ENCODE data around the gene VASH1. TPM values are rescaled to one million over a fixed set of nuclear protein-coding genes. Genes with fewer than 3 reads are reported as not detected.

The VASH1 gene
- total RNA-seq, 1 experiment from 2014 or later, result 4.8 TPM

DNA sequence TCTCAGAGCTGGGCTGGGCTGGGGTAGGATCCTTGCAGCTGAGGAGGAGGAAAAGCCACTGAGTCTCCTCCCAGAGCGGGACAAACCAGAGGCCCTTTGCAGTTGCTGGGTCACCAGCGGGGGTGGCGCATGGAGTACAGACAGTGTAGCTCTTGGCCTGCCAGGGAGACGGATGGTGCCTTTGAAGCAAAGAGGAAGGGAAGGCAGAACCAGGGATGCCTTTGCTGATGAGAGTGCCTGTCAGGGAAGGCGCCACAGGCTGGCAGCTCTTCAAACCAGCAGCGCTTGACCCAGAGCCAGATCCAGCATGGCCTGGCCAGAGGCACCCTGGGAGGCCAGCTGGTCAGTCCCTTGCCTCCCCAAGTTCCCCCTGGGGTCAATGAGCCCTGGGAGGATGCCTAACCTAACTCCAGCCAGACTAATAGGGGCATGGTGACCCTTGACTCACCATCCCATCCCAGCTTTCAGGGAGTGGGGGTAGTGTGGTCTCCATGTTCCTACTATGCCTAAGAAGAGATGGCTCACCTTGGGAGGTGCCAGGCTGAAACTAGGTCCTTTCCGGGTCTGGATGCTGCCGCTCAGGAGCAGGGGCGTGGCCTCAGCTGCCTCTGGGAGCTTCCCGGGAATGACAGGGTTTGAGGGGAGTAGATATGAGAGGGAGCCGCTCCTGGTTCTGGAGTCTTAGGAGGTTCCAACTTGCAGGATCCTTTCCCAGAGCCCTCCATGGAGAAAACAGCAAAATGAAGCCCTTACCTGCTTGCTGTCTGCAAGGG lies 19.8 kb downstream of the VASH1 start:
- peaks cover 13% of the 10 kb centered on the region for H3K36me3 ChIP-seq (replicated peaks; ENCODE audit: control insufficient read depth, insufficient read depth, low read length)
- no peak overlapping the region for H3K4me3 ChIP-seq (ENCODE audit: insufficient read depth, low read depth, low read length)
- DNase-seq, result no peak
- no peaks in the 10 kb centered on the region; the same call in 1 of the 2 replicates for H3K27me3 ChIP-seq (ENCODE audit: control insufficient read depth, insufficient read depth, low read length)

DNA sequence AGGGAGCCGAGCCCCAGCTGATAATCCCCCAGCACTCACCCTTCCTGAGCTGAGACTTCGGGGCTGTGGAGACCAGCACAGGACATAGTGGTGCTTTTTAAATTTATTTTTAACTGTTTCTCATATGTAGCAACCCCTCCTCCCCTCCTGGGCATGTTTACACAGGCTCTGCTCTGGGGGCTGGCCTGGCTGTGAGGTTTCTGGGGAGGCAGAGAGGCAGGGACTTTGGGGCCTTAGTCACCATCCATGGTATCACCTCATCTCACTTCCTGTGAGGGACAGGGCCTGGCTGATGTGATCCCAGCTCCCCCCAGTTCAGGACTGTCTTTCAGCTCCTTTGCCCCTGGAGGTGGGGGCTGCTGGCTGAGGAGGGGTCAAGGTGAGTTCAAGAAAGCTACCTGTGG lies 20.4 kb downstream of the VASH1 start:
- Histone ChIP-seq H3K36me3 (replicated peaks; ENCODE audit: control insufficient read depth, insufficient read depth, low read length) (peaks cover 16% of the 10 kb centered on the region), H3K27me3 (ENCODE audit: control insufficient read depth, insufficient read depth, low read length) (no peaks in the 10 kb centered on the region; the same call in 1 of the 2 replicates), H3K4me3 (ENCODE audit: insufficient read depth, low read depth, low read length) (no peak overlapping the region)
- DNase-seq, result no peak

DNA sequence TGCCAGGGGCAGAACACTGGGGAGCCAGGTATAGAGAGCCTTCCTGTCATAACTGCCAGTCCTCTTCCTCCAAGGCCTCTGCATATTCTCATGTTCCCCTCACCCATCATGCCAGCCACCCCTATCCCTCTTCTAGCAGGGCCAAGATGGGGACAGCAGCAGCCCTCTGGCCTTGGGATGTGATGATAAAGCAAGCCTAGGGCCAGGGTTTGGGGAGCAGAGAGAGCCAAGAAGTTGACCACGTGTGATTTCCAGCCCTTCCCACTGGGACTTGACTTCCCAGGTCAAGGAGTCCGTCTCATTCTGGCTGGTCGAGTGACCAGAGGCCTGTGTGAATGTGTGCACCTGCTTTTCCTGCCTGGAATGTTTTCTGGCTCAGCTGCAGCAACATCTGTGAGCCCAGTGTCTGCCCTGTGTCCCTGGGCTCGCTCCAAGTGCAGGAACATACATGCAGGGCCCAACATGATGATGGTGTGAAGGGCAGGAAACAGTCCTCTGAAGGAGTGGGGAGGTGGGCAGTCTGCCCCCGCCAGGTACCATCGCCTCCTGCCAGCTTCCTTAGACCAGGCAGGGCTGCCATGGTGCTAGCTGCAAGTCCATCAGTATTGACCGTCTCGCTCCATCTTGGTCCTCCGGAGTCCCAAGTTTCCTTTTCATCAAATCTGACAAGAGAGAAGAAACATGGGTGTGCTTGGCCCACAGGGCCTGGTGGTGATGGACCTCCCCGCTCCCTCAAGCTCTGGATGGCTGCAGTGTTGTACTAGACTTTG lies 21.0 kb downstream of the VASH1 start:
- Histone ChIP-seq H3K36me3 (replicated peaks; ENCODE audit: control insufficient read depth, insufficient read depth, low read length) (peaks cover 18% of the 10 kb centered on the region), H3K4me3 (ENCODE audit: insufficient read depth, low read depth, low read length) (no peak overlapping the region), H3K27me3 (ENCODE audit: control insufficient read depth, insufficient read depth, low read length) (no peaks in the 10 kb centered on the region)
- no peak for DNase-seq

DNA sequence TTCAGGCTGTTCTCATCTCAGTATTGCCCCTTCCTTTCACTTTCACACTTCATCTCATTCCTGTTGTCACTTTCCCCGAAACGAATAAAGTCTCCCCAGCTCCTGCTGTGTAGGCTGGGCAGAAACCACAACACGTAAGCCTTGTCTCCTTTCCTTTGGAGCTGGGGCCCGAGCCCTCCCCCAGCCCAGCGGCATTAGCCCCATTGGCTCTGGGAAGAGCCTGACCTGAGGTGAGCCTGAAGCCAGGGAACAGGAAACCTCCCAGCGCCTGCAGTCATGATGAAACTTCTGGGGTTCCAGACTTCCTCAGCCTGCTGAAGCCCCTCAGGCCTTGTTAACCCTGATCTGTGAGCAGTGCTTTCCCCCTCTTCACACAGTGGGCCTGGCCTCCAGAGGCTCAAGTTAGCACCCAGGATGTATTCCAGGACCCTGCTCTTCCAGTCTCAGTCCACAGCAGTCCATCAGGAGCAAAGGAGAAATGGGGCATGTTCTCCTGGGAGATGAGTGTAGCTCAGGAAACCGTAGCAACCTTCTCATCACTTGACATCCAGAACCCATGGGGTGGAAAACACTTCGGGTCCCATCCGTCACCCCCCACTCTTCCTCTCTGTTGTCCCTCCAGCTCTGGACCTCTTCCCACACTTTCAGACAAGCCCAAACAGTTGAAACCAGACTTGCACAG lies 21.8 kb downstream of the VASH1 start:
- peaks cover 21% of the 10 kb centered on the region for H3K36me3 ChIP-seq (replicated peaks; ENCODE audit: control insufficient read depth, insufficient read depth, low read length)
- H3K4me3 ChIP-seq (ENCODE audit: insufficient read depth, low read depth, low read length), result no peak overlapping the region
- H3K27me3 ChIP-seq (ENCODE audit: control insufficient read depth, insufficient read depth, low read length), result no peaks in the 10 kb centered on the region
- no peak for DNase-seq

DNA sequence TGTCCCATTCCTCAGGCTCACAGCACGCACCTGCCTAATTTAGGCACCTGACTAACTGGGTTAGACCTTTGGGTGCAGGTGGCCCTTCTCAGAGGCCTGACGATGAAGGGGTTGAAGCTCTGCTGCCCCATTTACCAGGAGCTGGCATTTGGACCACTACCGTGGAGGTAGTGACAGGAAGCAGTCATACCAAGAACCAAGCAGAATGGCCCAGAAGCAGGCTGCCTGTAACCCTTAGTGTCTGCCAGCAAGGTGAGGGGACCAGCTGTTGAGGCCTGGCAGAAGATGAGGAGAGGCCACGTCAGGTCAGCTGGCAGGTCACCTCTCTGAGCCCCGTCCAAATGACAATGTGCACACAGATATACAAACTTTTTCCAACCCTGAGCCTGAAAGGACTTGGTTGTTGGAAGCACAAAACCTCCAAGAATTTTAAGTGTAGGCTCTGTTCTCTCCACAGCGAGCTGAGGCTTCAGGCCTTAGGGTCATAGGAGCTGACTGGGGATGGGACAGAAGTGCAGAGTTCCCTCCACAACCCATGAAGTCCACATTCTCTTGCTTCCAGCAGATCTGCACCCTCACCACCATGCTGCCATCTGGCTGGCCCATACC lies 23.1 kb downstream of the VASH1 start:
- Histone ChIP-seq H3K36me3 (replicated peaks; ENCODE audit: control insufficient read depth, insufficient read depth, low read length) (peaks cover 23% of the 10 kb centered on the region), H3K27me3 (ENCODE audit: control insufficient read depth, insufficient read depth, low read length) (no peaks in the 10 kb centered on the region), H3K4me3 (ENCODE audit: insufficient read depth, low read depth, low read length) (no peak overlapping the region)
- no peak for DNase-seq

DNA sequence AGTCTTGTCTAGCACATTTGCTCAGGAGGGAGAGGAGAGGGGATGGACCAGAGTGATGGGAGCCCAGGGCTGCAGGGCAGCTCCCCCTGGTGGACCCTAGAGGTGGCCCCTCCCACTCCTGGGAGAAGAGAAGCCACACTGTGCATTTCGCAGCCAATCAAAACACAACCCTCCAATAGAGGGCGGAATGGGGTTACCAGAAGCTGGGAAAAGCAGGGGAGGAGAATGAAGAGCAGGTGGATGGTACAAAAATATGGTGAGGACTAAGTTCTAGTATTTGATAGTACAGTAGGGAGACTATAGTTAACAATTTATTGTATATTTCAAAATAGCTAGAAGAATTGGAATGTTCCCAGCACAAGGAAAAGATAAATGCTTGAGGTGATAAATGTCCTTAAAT lies 23.6 kb downstream of the VASH1 start:
- peak; percentile 98 for DNase-seq
- H3K4me3 ChIP-seq (ENCODE audit: insufficient read depth, low read depth, low read length), result no peak overlapping the region

DNA sequence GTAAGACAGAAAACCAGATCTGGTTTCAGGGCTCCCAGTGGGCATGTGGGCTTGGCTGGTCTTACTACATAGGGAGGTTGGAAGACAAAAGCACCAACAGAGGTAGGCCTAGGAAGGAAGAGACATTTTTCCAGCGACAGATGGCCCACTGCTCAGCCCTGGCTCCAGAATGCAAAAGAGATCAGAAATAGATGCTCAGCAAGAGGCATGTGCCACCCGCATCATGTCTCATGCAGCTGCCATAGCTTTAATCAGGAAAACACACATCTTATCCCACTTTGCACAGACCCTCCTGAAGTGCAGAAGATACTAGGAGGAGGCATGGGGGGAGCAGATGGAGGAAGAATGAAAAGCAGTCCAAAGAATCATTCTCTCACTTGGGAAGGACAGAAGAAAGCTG lies 25.3 kb downstream of the VASH1 start:
- Histone ChIP-seq H3K27me3 (ENCODE audit: control insufficient read depth, insufficient read depth, low read length) (no peaks in the 10 kb centered on the region), H3K4me3 (ENCODE audit: insufficient read depth, low read depth, low read length) (no peak overlapping the region), H3K36me3 (replicated peaks; ENCODE audit: control insufficient read depth, insufficient read depth, low read length) (peaks cover 30% of the 10 kb centered on the region)

More for the DNA sequence above, 23.6 kb downstream of the VASH1 start:
- H3K36me3 ChIP-seq (replicated peaks; ENCODE audit: control insufficient read depth, insufficient read depth, low read length), result peaks cover 23% of the 10 kb centered on the region
- no peaks in the 10 kb centered on the region for H3K27me3 ChIP-seq (ENCODE audit: control insufficient read depth, insufficient read depth, low read length)

DNA sequence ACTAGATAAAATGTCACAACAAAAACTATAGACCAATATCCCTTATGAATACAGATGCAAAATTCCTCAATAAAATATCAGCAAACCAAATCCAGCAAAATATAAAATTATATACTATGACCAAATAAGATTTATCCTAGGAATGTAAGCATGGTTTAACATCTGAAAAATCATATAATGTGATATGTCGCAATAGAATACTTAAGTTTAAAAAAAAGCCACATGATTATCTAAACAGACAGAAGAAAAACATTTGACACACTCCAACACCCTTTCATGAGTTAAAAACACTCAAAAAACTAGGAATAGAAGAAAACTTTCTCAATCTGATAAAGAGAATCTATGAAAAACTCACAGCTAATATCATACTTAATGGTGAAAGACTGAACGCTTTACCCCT lies 31.2 kb downstream of the VASH1 start:
- H3K4me3 ChIP-seq (ENCODE audit: insufficient read depth, low read depth, low read length), result no peak overlapping the region
- DNase-seq, result no peak
- no peaks in the 10 kb centered on the region for H3K27me3 ChIP-seq (ENCODE audit: control insufficient read depth, insufficient read depth, low read length)
- H3K36me3 ChIP-seq (replicated peaks; ENCODE audit: control insufficient read depth, insufficient read depth, low read length), result peaks cover 17% of the 10 kb centered on the region

More for the DNA sequence above, 25.3 kb downstream of the VASH1 start:
- no peak for DNase-seq

DNA sequence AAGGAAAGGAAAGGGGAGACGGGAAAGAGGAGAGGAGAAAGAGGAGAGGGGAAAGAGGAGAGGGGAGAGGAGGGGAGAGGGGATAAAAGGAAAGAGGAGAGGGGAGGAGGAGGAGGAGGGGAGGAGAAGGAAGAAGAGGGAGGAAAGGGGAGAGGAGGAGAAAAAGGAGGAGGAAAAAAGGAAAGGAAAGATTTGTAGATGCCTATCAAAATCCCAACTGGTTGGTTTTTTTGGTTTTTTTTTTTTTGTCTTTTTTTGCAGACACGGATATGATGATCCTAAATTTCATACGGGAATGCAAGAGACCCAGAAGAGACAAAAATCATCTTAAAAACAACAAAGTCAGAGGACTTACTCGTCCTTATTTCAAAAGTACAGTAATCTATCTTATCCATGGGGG lies 32.1 kb downstream of the VASH1 start:
- H3K27me3 ChIP-seq (ENCODE audit: control insufficient read depth, insufficient read depth, low read length), result no peaks in the 10 kb centered on the region
- DNase-seq, result no peak
- no peak overlapping the region for H3K4me3 ChIP-seq (ENCODE audit: insufficient read depth, low read depth, low read length)
- peaks cover 14% of the 10 kb centered on the region for H3K36me3 ChIP-seq (replicated peaks; ENCODE audit: control insufficient read depth, insufficient read depth, low read length)

DNA sequence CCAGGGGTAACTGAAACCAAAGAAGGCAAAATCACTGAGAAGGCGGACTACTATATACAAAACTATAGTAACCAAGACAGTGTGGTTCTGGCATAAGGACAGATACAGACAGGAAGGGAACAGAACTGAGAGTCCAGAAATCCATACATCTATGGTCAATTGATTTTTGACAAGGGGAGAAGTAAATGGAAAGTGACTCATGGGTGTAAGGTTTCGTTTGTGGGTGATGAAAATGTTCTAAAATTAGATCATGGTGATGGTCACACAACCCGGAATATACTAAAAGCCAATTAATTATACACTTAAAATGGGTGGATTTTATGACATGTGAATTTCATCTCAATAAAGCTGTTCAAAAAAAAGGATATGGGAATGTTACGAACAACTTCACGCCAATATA lies 32.7 kb downstream of the VASH1 start:
- no peak overlapping the region for H3K4me3 ChIP-seq (ENCODE audit: insufficient read depth, low read depth, low read length)
- no peak for DNase-seq
- H3K36me3 ChIP-seq (replicated peaks; ENCODE audit: control insufficient read depth, insufficient read depth, low read length), result peaks cover 12% of the 10 kb centered on the region
- H3K27me3 ChIP-seq (ENCODE audit: control insufficient read depth, insufficient read depth, low read length), result no peaks in the 10 kb centered on the region

DNA sequence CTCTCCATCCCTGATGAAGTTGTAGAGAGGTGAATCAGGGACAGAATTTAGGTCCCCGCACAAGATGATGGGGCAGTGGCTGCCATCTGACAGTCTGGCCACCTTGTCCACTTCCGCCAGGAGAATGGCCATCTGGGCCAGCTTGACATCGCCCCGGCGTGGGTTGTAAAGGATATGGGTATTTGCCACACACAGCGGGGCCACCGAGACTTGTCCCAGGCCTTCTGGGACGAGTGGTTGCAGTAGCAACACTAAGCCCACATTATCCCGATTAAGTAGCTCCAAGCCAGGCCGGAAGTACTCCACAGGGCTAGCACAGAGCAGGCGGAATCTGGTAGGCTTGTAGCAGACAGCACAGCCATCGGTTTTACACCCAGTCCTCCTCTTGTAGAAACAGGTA lies 45.2 kb downstream of the VASH1 start:
- peaks cover 44% of the 10 kb centered on the region for H3K36me3 ChIP-seq (replicated peaks; ENCODE audit: control insufficient read depth, insufficient read depth, low read length)
- no peaks in the 10 kb centered on the region for H3K27me3 ChIP-seq (ENCODE audit: control insufficient read depth, insufficient read depth, low read length)
- no peak for DNase-seq
- no peak overlapping the region for H3K4me3 ChIP-seq (ENCODE audit: insufficient read depth, low read depth, low read length)

DNA sequence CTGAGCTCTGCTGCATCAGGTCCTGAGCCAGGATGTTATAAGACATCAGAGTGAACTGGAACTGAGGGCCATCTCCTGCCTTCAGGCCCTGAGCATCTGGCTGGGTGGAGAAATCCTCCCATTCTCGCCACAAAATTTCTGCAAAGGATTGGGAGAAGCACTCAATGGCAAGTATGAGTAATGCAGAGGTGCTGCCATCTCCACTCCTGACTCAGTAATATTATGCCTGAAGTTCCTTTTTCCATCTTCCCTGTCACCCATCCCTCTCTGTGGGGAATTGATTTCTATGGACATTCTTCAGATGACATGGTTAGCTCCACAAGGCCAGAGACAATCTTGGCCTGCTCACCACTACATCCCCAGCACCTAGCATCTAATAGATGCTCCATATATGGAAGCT lies 46.7 kb downstream of the VASH1 start:
- no peaks in the 10 kb centered on the region for H3K27me3 ChIP-seq (ENCODE audit: control insufficient read depth, insufficient read depth, low read length)
- H3K36me3 ChIP-seq (replicated peaks; ENCODE audit: control insufficient read depth, insufficient read depth, low read length), result peaks cover 36% of the 10 kb centered on the region
- no peak overlapping the region for H3K4me3 ChIP-seq (ENCODE audit: insufficient read depth, low read depth, low read length)
- DNase-seq, result no peak

DNA sequence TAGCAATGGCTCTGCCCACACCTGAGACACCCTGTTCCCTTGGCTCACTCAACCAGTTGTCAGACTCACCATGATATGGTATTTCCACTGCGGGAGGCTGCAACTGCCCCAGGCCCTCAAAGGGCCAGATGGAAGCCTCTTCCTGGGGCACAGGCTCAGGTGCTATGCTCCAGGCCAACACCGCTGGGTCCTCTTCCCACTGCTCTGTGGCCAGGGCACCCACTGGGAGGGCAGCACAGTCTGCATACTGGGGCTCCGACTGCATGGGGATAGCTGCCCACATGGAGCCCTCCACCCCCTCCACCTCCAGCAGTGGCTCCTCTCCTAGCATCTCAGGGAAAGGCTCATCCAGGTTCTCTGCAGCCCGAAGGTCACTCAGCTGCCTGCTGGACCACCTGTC lies 47.7 kb downstream of the VASH1 start:
- no peak for DNase-seq
- H3K4me3 ChIP-seq (ENCODE audit: insufficient read depth, low read depth, low read length), result no peak overlapping the region
- H3K27me3 ChIP-seq (ENCODE audit: control insufficient read depth, insufficient read depth, low read length), result no peaks in the 10 kb centered on the region
- H3K36me3 ChIP-seq (replicated peaks; ENCODE audit: control insufficient read depth, insufficient read depth, low read length), result peaks cover 28% of the 10 kb centered on the region

DNA sequence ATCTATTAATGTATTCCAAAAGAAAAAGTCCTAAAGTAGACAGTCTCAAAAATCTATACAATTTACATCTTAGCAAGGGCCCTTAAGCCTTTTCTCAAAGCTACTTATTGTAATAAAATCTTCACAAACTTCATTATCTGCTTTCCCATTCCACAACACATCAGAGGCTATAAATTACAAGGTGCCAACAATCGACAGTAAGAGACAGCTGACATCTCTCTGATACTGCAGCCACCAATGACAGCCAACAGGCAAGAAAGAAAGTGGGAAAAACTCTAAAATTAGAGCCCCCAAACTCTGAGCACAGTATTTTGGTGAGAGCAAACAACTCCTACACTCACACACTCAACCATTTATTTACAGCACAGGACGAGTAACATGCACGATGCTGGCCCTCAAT lies 49.3 kb downstream of the VASH1 start:
- no peak for DNase-seq
- Histone ChIP-seq H3K4me3 (ENCODE audit: insufficient read depth, low read depth, low read length) (no peak overlapping the region), H3K36me3 (replicated peaks; ENCODE audit: control insufficient read depth, insufficient read depth, low read length) (peaks cover 25% of the 10 kb centered on the region), H3K27me3 (ENCODE audit: control insufficient read depth, insufficient read depth, low read length) (no peaks in the 10 kb centered on the region)

Data from H7 (cell line).